ENCODE measurements around the gene COL12A1.
A peak's percentile ranks its signal among the peaks of the same experiment; 100 is the strongest.

The COL12A1 gene

GRCh38 chr6:75178757-75179156 is 27.1 kb downstream of the COL12A1 start:
- no peak for TF ChIP-seq GATA3 (IDR thresholded peaks at IDR 0.05; ENCODE audit: low read depth, low read length)
- no peak for TF ChIP-seq GATA2 (IDR thresholded peaks at IDR 0.05; ENCODE audit: low read depth, low read length)

GRCh38 chr6:75176076-75176582 is 29.7 kb downstream of the COL12A1 start:
- TF ChIP-seq GATA3 (IDR thresholded peaks at IDR 0.05; ENCODE audit: low read depth, low read length) (no peak), GATA2 (IDR thresholded peaks at IDR 0.05; ENCODE audit: low read depth, low read length) (no peak)

- TF ChIP-seq GATA3 (IDR thresholded peaks at IDR 0.05; ENCODE audit: low read depth, low read length) (no peak), GATA2 (IDR thresholded peaks at IDR 0.05; ENCODE audit: low read depth, low read length) (no peak)
Observed at GRCh38 chr6:75171986-75172385, 33.9 kb downstream of the COL12A1 start.

GRCh38 chr6:75171567-75171966 is 34.3 kb downstream of the COL12A1 start:
- TF ChIP-seq GATA3 (IDR thresholded peaks at IDR 0.05; ENCODE audit: low read depth, low read length) (no peak), GATA2 (IDR thresholded peaks at IDR 0.05; ENCODE audit: low read depth, low read length) (no peak)

- TF ChIP-seq GATA3 (IDR thresholded peaks at IDR 0.05; ENCODE audit: low read depth, low read length) (no peak), GATA2 (IDR thresholded peaks at IDR 0.05; ENCODE audit: low read depth, low read length) (no peak)
Observed at GRCh38 chr6:75170691-75171560, 34.9 kb downstream of the COL12A1 start.

- no peak for TF ChIP-seq GATA2 (IDR thresholded peaks at IDR 0.05; ENCODE audit: low read depth, low read length)
- no peak for TF ChIP-seq GATA3 (IDR thresholded peaks at IDR 0.05; ENCODE audit: low read depth, low read length)
Observed at GRCh38 chr6:75169689-75170586, 35.9 kb downstream of the COL12A1 start.

GRCh38 chr6:75167851-75168250 is 38.0 kb downstream of the COL12A1 start:
- no peak for TF ChIP-seq GATA2 (IDR thresholded peaks at IDR 0.05; ENCODE audit: low read depth, low read length)
- TF ChIP-seq GATA3 (IDR thresholded peaks at IDR 0.05; ENCODE audit: low read depth, low read length) = no peak

GRCh38 chr6:75167325-75167724 is 38.5 kb downstream of the COL12A1 start:
- TF ChIP-seq GATA3 (IDR thresholded peaks at IDR 0.05; ENCODE audit: low read depth, low read length) (no peak), GATA2 (IDR thresholded peaks at IDR 0.05; ENCODE audit: low read depth, low read length) (no peak)

GRCh38 chr6:75166773-75167172 is 39.1 kb downstream of the COL12A1 start:
- TF ChIP-seq GATA3 (IDR thresholded peaks at IDR 0.05; ENCODE audit: low read depth, low read length) (no peak), GATA2 (IDR thresholded peaks at IDR 0.05; ENCODE audit: low read depth, low read length) (no peak)

GRCh38 chr6:75166236-75166635 is 39.6 kb downstream of the COL12A1 start:
- TF ChIP-seq GATA3 (IDR thresholded peaks at IDR 0.05; ENCODE audit: low read depth, low read length) = no peak
- no peak for TF ChIP-seq GATA2 (IDR thresholded peaks at IDR 0.05; ENCODE audit: low read depth, low read length)

GRCh38 chr6:75158176-75158575 is 47.7 kb downstream of the COL12A1 start:
- no peak for TF ChIP-seq GATA2 (IDR thresholded peaks at IDR 0.05; ENCODE audit: low read depth, low read length)
- no peak for TF ChIP-seq GATA3 (IDR thresholded peaks at IDR 0.05; ENCODE audit: low read depth, low read length)

GRCh38 chr6:75157336-75157735 is 48.5 kb downstream of the COL12A1 start:
- TF ChIP-seq GATA3 (IDR thresholded peaks at IDR 0.05; ENCODE audit: low read depth, low read length) (no peak), GATA2 (IDR thresholded peaks at IDR 0.05; ENCODE audit: low read depth, low read length) (0 out of 2 replicates have a peak, but pooled peaks have one; percentile 8)

GRCh38 chr6:75156186-75156878 is 49.5 kb downstream of the COL12A1 start:
- TF ChIP-seq GATA2 (IDR thresholded peaks at IDR 0.05; ENCODE audit: low read depth, low read length) (no peak), GATA3 (IDR thresholded peaks at IDR 0.05; ENCODE audit: low read depth, low read length) (no peak)

GRCh38 chr6:75155631-75156030 is 50.2 kb downstream of the COL12A1 start:
- TF ChIP-seq GATA3 (IDR thresholded peaks at IDR 0.05; ENCODE audit: low read depth, low read length) (no peak), GATA2 (IDR thresholded peaks at IDR 0.05; ENCODE audit: low read depth, low read length) (no peak)

Data from SH-SY5Y (cell line).